Testis (tissue), 2 donors: ENCODE results near the gene PSMF1.

Experiments used
- POLR2A ChIP-seq: fragments of 450-650 bp; IDR thresholded peaks from one replicate; pipeline ENCODE4 v1.6.1; 2017; ENCODE audit warnings: antibody characterized with exemption, mild to moderate bottlenecking, moderate library complexity
- TF ChIP-seq, protein P1 (sequence below), 3 experiments: fragments of 450-650 bp in 2 of 3; fragments of 200-600 bp in 1 of 3; sonication (generic) in 1 of 3; IDR thresholded peaks; one replicate each; pipeline ENCODE4 v1.5.1; 2016 to 2019; ENCODE audit warnings: antibody characterized with exemption in 3 of 3, mild to moderate bottlenecking in 2 of 3, moderate library complexity in 1 of 3

DNA sequence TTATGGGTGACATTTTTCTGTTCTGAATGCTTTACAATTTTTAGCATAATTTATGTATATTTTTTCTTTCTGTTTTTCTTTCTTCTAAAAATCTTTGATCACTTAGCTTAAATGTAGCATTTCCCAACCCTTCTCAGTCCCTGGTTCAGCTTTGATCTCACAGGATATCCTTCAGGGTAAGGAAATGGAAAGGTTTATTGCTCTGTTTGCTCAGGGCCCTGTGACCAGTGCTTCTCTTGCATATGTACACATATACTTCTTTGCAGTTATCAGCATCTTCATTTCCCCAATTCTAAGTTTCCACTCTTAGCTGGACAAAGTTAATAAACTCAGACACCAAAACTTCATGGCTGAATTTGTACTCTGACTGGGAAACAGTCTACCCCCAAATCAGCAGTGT, 35.8 kb downstream of the PSMF1 start:
- TF ChIP-seq, protein P1, sequence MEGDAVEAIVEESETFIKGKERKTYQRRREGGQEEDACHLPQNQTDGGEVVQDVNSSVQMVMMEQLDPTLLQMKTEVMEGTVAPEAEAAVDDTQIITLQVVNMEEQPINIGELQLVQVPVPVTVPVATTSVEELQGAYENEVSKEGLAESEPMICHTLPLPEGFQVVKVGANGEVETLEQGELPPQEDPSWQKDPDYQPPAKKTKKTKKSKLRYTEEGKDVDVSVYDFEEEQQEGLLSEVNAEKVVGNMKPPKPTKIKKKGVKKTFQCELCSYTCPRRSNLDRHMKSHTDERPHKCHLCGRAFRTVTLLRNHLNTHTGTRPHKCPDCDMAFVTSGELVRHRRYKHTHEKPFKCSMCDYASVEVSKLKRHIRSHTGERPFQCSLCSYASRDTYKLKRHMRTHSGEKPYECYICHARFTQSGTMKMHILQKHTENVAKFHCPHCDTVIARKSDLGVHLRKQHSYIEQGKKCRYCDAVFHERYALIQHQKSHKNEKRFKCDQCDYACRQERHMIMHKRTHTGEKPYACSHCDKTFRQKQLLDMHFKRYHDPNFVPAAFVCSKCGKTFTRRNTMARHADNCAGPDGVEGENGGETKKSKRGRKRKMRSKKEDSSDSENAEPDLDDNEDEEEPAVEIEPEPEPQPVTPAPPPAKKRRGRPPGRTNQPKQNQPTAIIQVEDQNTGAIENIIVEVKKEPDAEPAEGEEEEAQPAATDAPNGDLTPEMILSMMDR (IDR thresholded peaks at IDR 0.05) = no peak
- TF ChIP-seq POLR2A = no peak
